Endometrium (tissue), 2 donors: Measurements from ENCODE around the gene MYH11.
"Not testable (repeated sequence)": the region's sequence is repeated elsewhere in the genome, so short reads cannot be mapped to it uniquely, and the experiment has no call there.

Experiments
- FAIRE-seq: peaks from 2 replicates; lab custom pipeline; 2012; peaks lifted over from hg19 to GRCh38; lab: Jason Lieb, UNC
- donor health status: control.
- donor health status: control.

MYH11 gene

GRCh38 chr16:15876503-15876902 lies 19.7 kb upstream of the MYH11 start:
- no peak for FAIRE-seq

DNA sequence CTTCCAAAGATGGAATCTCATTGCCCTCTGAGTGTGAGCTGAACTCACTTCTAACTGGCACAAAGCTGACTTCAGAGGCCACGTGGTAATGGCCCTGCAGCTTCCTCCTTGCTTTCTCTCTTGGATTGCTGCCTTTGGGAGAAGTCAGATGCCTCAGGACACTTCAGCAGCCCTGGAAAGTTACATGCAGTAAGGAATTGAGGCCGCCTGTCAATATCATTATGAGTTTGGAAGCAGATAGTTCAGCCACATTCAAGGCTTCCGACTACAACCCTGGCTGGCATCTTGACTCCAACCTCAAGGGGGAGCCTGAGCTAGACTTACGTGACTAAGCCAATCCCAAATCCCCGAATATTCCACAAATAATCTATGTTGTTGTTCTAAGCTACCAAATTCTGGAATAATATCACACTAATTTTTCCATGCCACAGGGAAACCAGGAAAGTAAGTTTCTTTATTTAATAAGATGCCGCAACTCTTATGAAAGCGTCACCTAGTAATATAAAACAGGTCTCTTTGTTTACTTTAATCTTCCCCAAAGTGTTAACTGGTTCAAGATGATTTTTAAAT lies 18.0 kb upstream of the MYH11 start:
- no peak for FAIRE-seq

DNA sequence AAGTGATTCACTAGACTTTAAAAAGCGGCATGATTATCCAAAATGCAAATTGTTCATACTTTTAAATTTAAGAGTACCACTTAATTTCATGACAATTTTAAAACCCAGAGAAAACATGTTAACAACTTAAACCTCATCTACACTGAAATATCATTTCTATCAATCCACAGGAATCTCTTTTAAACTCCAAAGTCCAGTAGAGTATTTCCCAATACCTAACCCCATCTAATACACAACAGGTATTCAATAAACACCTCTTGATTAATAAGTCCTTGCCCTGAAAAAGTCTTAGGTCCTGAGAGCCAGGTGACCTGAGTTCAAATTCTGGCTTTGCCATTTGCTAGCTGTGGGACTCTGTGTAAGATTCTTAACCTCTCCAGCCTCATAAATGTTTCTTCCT lies 16.9 kb upstream of the MYH11 start:
- FAIRE-seq: no peak

GRCh38 chr16:15873301-15873700 lies 16.5 kb upstream of the MYH11 start:
- FAIRE-seq: no peak

- FAIRE-seq: no peak
Measured at GRCh38 chr16:15870011-15870410, 13.2 kb upstream of the MYH11 start.

- FAIRE-seq: no peak
Measured at GRCh38 chr16:15866451-15866850, 9.6 kb upstream of the MYH11 start.

GRCh38 chr16:15865742-15866141 lies 8.9 kb upstream of the MYH11 start:
- FAIRE-seq: no peak

- FAIRE-seq: no peak
Measured at GRCh38 chr16:15864939-15865338, 8.1 kb upstream of the MYH11 start.

- FAIRE-seq: no peak
Measured at GRCh38 chr16:15861996-15862395, 5.2 kb upstream of the MYH11 start.

- no peak for FAIRE-seq
Measured at GRCh38 chr16:15858921-15859668, 2.3 kb upstream of the MYH11 start.

DNA sequence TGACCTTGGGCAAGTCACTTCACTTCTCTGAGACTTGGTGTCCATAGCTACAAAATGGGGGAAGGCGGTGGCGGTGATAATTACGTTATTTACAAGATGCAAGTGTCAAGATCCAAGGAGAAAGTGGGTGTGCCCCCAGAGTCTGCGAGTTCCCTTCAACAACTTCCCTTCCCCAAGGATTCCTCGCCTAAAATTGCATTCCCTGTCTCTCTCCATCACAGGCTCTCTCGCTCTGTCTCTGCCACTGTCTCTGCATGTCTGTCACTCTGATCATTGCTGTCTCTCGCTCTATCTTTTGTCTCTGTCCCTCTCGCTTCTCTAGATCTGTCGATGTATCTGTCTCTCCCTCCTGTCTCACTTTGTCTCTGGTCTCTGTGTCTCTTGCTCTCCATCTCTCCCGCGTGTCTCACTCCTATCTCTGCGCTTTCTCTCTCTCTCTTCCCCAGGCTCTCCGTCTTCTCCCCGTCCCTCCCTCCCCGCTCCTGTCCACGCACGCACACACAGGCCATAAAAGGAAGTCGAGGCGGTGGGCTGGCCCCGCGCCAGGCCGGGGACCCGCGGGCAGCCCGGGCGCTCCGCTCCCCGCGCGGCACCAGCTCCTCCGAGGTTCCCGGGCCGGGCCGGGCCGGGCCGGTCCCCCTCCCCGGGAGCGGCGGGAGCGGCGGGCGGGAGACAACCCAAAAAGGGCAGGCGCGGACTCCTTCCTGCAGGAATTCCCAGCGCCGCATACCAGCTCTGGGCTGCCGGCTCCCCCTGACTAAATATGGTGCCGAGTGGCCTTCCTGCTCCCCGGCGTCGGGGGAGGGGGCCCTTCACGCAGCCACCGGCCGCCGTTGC lies 1.1 kb upstream of the MYH11 start:
- FAIRE-seq: no peak

DNA sequence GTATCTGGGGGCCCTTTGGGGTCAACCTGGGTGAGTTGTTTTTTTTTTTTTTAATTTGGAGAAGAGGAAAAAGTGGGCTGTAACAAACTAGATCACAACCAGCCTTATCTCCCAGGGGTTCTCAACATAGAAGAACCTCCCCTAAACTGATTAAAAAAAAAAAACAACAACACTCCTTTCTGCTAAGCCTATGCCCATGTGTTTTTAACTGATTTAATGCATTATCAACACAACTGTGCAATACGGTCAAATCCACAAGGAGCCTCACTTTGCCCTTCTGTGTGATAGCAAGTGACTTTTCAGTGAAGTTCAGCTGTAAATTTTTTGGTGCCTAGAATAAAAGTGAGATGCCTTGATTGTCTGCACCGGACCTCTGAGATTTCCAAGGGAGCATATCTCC lies 646 bp downstream of the MYH11 start:
- no peak for FAIRE-seq

DNA sequence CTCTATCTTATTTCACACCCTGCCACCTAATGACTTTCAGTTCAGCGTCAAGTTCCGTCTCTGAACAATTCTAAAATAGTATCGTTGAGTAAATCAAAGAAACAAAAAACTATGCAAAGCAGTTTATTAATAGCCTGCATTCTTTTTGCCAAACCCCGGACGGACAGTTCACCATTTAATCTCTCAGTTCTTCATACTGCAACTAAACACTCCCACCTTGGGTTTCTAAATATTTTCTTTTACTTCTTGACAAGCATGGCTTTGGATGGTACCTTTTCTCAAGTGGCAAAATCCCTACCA lies 1.2 kb downstream of the MYH11 start:
- no peak for FAIRE-seq

DNA sequence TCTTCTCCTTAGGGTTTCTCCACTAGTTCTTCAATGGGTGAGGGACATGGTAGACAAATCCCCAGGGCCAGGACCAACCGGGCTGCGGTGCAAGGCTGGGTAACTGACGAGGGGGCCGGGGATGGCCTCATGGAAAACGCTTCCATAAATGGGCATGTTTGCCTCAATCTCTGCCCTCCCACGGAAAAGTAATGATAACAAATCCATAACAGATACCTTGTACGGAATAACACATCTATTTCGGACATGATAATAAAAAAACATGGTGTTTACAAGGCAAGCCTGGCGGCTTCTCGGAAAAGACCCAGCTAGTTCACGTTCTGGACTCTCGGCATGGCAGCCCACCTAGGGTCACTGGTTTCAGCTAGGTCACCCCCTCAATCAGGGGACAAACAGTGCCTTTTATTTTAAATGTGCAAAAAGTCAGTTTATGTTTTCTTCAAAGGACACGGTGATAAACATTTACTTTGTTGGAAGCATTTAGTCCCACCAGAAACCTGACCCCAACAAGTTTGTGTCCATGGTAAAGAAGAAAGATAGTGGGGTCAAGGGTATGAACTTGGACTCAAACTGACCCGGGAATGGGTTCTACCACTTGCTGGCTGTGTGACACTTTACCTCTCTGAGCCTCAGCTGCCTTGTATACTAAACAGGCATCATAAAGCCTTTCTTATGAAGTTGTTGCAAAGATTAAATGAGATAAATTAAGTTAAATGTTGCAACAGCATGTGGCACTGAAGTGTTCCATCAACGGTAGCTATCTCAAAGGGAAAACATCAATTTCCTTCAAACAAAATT lies 1.7 kb downstream of the MYH11 start:
- FAIRE-seq: no peak

GRCh38 chr16:15854061-15854460 lies 2.8 kb downstream of the MYH11 start:
- FAIRE-seq: no peak

DNA sequence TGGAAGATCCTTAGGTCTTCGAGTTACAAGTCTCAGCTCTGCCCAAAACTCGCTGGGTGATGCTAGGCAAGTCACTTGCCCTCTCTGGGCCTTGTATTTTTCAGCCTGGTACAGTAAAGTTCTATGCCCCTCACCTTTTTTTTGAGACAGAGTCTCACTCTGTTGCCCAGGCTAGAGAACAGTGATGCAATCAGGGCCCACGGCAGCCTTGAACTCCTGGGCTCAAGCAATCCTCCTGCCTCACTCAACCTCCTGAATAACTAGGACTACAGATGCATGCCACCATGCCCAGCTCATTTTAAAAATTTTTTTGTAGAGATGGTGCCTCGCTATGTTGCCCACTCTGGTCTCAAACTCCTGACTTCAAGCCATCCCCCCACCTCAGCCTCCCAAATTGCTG lies 3.8 kb downstream of the MYH11 start:
- FAIRE-seq: no peak

- not testable (repeated sequence) for FAIRE-seq
Measured at GRCh38 chr16:15850555-15850954, 6.3 kb downstream of the MYH11 start.

- FAIRE-seq: no peak
Measured at GRCh38 chr16:15849209-15849981, 7.4 kb downstream of the MYH11 start.

DNA sequence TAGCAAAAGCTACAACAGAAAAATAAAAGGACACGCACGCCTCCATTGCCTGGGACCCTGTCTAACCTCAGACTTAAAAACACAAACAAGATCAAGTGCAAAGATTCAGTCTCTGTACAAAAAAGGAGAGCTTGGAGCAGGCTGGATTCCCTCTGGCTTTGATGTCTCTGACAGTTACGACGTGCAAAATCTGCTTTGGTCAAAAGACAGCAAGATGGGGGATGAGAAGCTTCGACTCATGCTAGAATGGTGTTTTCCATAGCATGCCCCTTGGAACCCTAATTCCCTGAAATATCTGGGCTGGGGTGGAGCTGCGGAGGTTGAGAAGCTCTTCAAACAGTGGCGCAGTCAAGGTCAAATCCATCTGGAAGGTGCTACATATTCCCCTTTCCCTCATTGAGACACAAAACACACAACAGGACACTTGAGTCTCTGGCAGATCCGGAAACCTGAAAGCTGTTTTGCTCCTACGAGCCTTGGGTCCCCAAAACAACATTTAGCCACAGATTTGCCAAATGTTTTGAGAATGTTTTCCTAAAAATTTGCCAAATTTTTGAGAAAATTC lies 9.1 kb downstream of the MYH11 start:
- no peak for FAIRE-seq

DNA sequence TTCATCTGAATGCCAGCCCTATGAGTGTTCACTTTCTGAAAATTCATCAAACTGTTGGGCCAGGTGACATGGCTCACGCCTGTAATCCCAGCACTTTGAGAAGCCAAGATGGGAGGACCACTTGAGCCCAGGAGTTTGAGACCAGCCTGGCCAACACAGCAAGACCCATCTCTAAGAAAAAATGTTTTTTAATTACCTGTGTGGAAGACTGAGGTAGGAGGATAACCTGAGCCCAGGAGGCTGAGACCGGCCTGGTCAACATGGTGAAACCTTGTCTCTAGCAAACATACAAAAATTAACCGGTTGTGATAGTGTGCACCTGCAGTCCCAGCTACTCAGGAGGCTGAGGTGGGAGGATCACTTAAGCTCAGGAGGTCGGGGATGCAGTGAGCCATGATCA lies 10.3 kb downstream of the MYH11 start:
- no peak for FAIRE-seq

GRCh38 chr16:15843635-15844279 lies 13.1 kb downstream of the MYH11 start:
- no peak for FAIRE-seq
